ENCODE data around the gene LTB.

DNA sequence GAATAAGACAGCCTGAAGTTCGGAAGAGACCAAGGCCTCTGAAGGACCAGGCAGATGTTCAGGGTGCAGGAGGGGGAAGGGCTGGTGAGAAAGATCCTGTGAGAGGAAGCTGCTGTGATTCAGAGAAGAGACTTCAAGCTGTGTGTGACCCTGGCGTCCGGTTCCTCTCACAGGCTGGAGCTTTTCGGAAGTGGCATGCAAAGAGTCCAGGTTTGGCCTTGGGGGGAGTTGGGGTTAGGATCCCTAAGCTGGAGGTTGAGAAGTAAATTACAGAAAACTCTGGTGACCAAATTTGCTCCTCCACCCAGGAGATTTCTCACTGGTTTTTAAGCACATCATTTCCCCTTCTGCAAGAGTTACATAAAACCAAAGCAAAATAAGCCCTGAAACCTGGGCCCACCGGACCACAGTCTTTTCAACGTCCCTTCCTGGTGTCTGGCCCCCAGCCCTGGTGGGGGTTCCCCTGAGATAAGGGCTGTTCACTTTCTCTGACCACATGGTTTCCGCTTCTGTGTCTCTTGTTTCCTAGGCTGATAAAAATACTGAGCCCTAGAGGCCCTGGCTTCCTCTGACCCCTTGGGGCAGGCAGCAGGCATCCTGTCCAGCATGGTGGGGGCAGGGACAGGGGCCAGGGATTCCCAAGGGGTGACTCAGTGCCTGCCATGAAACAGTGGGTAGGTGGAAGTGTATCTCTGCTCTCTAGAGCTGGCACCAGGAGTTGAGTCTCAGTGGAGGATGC lies 22.1 kb downstream of the LTB start:
- TF ChIP-seq, protein P1, sequence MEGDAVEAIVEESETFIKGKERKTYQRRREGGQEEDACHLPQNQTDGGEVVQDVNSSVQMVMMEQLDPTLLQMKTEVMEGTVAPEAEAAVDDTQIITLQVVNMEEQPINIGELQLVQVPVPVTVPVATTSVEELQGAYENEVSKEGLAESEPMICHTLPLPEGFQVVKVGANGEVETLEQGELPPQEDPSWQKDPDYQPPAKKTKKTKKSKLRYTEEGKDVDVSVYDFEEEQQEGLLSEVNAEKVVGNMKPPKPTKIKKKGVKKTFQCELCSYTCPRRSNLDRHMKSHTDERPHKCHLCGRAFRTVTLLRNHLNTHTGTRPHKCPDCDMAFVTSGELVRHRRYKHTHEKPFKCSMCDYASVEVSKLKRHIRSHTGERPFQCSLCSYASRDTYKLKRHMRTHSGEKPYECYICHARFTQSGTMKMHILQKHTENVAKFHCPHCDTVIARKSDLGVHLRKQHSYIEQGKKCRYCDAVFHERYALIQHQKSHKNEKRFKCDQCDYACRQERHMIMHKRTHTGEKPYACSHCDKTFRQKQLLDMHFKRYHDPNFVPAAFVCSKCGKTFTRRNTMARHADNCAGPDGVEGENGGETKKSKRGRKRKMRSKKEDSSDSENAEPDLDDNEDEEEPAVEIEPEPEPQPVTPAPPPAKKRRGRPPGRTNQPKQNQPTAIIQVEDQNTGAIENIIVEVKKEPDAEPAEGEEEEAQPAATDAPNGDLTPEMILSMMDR (tag by site-specific recombination; IDR thresholded peaks at IDR 0.05) = no peak
- TF ChIP-seq, protein P2, sequence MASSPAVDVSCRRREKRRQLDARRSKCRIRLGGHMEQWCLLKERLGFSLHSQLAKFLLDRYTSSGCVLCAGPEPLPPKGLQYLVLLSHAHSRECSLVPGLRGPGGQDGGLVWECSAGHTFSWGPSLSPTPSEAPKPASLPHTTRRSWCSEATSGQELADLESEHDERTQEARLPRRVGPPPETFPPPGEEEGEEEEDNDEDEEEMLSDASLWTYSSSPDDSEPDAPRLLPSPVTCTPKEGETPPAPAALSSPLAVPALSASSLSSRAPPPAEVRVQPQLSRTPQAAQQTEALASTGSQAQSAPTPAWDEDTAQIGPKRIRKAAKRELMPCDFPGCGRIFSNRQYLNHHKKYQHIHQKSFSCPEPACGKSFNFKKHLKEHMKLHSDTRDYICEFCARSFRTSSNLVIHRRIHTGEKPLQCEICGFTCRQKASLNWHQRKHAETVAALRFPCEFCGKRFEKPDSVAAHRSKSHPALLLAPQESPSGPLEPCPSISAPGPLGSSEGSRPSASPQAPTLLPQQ (tag by site-specific recombination; IDR thresholded peaks at IDR 0.05) = no peak
- TF ChIP-seq ZNF354C (tag by site-specific recombination; IDR thresholded peaks at IDR 0.05; ENCODE audit: borderline replicate concordance, low read depth) (no peak), ZBTB7A (tag by site-specific recombination; IDR thresholded peaks at IDR 0.05; ENCODE audit: low read depth) (no peak), ZNF157 (tag by site-specific recombination; IDR thresholded peaks at IDR 0.05) (no peak), YY2 (tag by site-specific recombination; IDR thresholded peaks at IDR 0.05) (no peak), ZNF501 (tag by site-specific recombination; IDR thresholded peaks at IDR 0.05) (no peak)

Measured in HEK293 (cell line).